AG20443 (cell line): ENCODE data around the gene CSRP1.
"Not testable (repeated sequence)": the region's sequence is repeated elsewhere in the genome, so short reads cannot be mapped to it uniquely, and the experiment has no call there.

Source experiments
- DNase-seq: peaks from one replicate; pipeline ENCODE4 v3.0.0; 2012; ENCODE audit warnings: low spot score, mixed read lengths

The CSRP1 gene

GRCh38 chr1:201537891-201538611, 31.1 kb upstream of the CSRP1 start:
- DNase-seq = no peak

- DNase-seq = no peak
Observed at GRCh38 chr1:201537467-201537866, 30.5 kb upstream of the CSRP1 start.

GRCh38 chr1:201537028-201537427, 30.1 kb upstream of the CSRP1 start:
- DNase-seq = no peak

GRCh38 chr1:201536558-201536957, 29.6 kb upstream of the CSRP1 start:
- DNase-seq = peak; percentile 87

- no peak for DNase-seq
Observed at GRCh38 chr1:201535919-201536245, 29.0 kb upstream of the CSRP1 start.

GRCh38 chr1:201535046-201535918, 28.4 kb upstream of the CSRP1 start:
- peak; percentile 42 for DNase-seq

GRCh38 chr1:201533836-201534235, 26.9 kb upstream of the CSRP1 start:
- no peak for DNase-seq

GRCh38 chr1:201531551-201532425, 24.9 kb upstream of the CSRP1 start:
- DNase-seq = no peak

- peak; percentile 93 for DNase-seq
Observed at GRCh38 chr1:201530741-201531531, 24.0 kb upstream of the CSRP1 start.

GRCh38 chr1:201528631-201529252, 21.8 kb upstream of the CSRP1 start:
- no peak for DNase-seq

GRCh38 chr1:201527879-201528278, 21.0 kb upstream of the CSRP1 start:
- no peak for DNase-seq

- no peak for DNase-seq
Observed at GRCh38 chr1:201525193-201525778, 18.4 kb upstream of the CSRP1 start.

- DNase-seq = not testable (repeated sequence)
Observed at GRCh38 chr1:201520046-201520575, 13.2 kb upstream of the CSRP1 start.

GRCh38 chr1:201518071-201518470, 11.1 kb upstream of the CSRP1 start:
- DNase-seq = no peak

GRCh38 chr1:201517631-201518030, 10.7 kb upstream of the CSRP1 start:
- no peak for DNase-seq

GRCh38 chr1:201516511-201517127, 9.7 kb upstream of the CSRP1 start:
- DNase-seq = no peak

- DNase-seq = no peak
Observed at GRCh38 chr1:201515895-201516294, 9.0 kb upstream of the CSRP1 start.

GRCh38 chr1:201515062-201515750, 8.3 kb upstream of the CSRP1 start:
- DNase-seq = no peak

- DNase-seq = no peak
Observed at GRCh38 chr1:201514466-201514865, 7.5 kb upstream of the CSRP1 start.
